NCI-H128 (cell line): ENCODE results near the gene AFAP1.

Experiments
- DNase-seq: peaks from one replicate; lab custom pipeline; 2025; ENCODE audit not compliant: unreplicated experiment; lab: John Stamatoyannopoulos, UW

Gene AFAP1

DNA sequence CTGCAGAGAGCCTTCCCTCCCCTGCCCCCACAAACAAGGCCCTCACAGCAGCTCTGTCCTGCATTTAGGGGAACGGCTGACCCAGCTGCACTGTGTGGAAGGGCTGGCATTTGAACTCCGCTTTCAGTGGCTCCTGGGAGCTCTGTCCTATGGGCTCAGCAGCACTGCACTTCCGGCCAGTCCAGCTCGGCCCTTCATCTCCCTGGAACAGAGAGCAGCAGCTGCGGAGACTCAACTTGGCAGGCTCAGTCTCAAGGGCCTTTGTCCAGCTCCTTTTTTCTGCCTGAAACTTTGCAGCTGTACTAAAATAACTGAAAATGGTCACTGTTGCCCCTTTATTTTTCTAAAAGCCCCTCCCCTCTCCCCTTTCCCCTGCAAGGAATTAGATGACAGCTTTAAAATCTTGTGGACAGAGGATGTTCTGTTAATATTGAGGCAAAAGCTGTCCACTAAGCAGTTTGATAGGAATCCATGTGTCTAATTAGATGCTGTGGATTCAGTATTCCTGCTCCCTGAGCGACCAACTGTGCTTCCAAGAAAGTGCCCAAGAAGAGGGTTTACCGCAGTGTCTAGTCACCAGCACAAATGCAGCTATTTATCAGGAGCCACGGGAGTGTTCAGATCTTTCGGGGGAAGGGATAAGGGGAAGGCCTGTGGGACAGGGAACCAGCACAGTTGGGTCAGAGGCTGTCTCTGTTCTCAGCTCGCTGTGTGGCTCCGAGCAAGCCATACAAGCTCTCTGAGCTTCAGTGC lies 133.1 kb downstream of the AFAP1 start:
- DNase-seq, result no peak

DNA sequence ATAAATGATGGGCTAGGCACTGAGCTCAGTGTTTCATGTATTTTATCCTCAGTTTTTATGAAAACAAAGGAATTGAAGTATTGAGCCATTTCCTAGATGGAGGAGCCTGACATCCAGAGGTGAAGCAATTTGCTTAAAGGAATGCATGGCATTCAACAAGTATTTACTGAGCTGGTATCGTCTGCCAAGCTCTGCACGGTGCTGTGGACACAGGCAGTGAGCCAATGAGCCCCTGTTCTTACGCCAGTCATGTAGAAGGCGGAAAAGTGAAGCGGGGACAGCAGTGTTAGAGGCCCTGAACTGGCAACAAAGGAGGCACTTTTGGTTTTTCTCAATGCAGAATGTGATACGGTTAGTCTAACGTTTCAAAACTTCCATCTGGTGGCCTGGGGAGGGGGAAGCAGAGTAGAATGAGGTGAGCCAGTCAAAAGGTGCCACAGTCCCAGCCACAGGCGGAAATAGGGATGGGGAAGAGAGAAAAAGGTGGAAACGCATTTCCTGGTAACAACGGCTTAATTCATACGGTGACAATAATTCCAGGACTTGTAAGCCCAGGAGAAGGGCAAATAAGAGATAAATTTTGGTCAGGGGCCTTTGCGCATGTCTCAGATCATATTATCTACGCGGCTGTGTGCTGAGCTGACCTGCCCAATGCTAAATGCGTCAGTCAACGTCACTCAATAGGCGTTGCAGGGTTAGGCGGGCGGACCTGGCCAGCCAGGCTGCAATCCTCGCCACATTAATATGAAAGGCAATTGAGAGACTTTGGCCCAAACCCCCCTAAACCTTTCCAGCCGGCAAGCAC lies 133.9 kb downstream of the AFAP1 start:
- no peak for DNase-seq

DNA sequence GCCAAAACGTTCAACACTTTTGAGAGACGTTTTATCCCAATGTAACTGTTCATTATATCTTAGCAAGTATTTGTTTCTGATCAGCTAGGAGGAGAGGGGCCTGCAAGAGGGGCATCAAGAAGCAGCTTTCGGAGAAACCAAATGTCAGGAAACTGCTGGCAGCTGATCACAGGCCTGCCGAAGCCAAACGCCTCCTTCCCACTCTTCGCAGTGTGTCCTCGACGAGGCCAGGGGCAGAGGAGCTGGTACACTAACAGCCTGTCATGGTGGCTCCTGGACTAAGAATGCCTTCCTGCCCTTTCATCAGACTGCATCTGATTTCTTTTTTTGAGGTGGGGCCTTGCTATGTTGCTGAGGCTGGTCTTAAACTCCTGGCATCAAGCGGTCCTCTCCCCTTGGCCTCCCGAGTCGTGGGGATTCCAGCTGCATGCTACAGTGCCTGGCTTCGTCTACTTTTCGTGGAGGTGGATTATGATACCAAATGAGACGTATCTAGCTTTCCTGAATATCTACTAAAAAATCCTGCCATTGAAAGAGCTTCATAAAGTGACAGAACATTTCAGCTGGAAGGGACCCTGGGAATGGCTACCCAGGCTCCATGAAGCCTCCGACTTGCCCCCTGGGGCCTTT lies 134.8 kb downstream of the AFAP1 start:
- no peak for DNase-seq

DNA sequence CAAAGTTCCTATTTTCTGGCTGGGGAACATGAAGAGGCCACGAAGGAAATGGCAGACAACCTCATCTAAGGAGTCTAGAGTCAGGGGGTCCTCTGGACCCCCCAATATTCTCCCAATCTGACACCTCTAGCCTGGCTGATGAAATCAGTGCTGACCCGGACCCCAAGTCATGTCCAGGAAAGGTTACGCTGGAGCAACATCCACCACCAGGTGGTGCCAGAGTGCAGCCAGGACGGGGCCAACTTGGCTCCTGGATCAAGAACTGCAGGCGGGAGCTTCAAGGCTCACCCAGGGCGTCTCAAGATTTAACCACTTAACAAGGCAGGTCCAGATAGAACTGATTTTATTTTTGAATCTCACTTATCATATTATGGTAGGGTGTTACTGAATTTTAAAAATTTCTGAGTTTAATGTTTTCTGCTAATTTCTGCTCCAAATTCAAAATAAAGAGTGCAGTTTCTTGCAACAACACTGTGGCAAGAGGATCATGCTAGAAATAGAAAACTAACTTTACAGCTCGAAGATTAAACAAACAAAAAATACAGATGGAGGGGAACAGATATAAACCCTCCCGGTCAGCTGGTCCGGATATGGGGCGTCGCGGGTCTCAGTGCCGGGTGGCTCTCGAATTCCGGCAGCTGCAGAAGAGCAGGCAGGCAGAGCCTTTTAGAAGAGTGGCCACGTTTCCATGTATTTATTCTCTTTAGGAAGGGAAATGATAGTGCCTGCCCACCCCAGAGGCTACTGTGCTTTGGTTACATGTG lies 135.5 kb downstream of the AFAP1 start:
- DNase-seq, result peak; percentile 38

DNA sequence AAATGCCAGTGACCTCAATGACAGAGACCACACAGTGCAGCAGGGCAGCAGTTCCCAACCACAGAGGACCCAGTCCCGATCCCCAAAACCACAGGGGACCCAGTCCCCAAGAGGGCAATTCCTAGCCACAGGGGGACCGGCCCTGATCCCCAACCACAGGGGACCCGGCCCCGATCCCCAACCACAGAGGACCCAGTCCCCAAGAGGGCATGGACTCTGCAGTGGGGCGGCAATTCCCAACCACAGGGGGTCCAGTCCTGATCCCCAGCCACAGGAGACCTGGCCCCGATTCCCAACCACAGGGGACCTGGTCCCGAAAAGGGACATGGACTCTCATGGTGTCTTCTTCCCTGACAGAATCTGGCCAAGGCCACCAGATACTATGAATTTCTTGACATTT lies 136.3 kb downstream of the AFAP1 start:
- no peak for DNase-seq

DNA sequence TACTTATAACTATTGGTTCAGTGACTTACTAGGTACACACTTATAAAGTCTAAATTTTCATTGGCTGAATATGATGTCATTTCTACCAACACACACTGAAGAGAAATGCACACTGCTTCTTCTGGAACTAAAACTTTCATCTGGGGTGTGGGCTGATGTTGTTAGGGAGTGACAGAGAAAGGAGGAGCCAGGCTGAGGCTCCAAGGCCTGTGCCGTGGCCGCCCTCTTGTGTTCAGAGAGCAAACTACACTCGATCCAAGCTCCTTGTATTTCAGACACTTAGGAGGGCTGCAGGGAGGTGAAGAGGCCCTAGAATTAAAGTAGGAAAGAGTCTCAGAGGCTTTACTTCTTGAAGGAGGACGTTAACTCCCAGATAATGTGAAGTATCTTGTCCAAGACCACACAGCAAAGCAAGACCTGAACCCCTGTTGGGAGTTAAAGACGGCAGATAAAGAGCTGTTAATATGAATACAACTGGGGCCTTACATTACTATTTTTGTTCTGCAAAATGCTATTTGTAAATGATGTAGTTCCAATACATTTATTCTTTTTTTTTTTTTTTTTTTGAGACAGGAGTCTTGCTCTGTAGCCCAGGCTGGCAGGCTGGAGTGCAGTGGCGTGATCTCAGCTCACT lies 137.5 kb downstream of the AFAP1 start:
- DNase-seq, result peak; percentile 45

DNA sequence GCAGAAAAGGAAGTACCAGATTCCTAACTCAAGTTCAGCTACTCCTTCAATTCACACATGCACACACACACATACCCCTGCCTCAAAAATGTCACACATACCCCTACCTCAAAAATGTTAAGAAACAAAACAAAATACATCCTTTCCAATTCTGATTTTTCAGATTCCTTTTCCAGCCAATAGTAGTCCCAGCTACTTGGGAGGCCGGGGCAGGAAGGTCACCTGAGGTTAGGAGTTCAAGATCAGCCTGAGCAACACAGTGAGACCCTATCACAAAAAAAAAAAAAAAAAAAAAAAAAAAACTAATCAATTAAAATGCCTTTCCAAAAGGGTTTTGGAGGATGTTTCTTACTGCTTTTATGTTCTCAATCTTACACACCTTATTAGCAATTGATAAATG lies 138.0 kb downstream of the AFAP1 start:
- DNase-seq, result no peak

DNA sequence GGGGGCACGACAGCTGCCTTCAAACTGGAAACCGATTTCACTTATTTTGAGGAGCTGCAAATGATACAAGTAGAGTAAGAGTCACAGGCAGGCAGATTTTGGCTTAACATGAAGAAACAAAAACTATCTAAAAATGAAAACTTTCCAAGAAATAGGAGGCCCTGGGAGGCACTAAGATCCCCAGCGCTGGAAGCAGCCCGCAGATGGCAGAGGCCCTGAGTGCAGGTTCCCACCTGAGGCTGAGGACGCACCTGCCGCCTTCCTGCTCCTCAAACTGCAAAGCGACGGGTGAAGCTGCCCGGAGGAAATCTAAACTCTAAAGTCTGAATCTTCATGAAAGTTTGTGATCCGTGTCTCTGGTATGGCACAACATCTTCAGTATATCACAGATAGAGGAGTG lies 138.7 kb downstream of the AFAP1 start:
- DNase-seq, result no peak

DNA sequence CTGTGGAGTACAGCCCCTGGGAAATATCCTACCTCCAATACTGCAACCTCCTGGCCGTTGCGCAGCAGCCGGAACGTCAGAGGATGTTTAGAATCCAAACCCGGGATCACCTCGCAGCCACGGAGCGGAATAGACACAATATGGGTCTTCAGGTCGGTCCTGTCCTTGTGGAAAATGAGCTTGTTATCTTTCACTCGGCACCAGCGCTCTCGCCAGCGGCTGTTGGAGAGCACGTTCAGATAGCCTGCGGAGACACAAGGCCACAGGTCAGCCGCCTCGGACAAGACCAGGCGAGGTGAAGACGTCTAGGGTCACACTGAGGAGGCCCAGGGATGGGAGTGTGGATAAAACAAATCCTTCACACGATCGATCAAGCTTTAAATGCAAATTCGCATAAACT lies 139.3 kb downstream of the AFAP1 start:
- no peak for DNase-seq

DNA sequence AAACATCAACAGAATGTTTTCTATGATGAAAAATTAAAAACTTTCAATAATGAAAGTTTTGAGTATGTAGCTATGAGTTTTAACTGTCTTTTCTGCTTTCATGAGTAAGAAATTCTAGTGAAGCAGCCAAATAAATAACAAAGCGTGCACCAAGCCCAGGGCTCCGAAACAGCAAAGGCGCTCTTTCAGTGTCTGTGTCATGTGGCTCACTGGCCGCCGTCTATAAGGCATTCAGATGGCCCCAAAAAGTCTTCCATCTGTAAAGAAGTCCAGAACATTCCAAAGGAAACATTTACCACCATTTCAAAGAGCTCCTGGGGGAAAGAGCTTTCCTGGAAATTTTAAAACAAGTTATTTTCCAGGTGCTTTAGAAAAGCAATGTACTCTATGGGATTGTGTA lies 139.9 kb downstream of the AFAP1 start:
- DNase-seq, result no peak

DNA sequence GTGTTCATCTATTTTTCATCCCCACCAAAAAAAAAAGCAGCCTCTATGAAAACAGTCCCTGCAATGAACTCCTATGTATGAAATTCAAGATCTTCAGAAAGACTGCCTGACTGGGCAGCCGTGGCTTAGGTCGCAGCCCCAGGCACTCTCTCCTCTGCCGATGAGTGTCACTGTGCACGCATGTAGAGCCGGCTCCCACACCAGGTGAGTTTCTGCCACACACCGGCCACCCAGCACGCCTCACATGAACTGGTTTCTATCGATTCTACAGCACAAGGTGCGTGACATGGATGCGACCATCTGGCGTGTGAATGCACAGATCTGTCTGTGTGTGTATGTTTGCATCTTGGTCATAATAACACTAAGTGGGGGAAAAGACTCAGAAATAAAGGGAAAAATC lies 140.4 kb downstream of the AFAP1 start:
- no peak for DNase-seq

DNA sequence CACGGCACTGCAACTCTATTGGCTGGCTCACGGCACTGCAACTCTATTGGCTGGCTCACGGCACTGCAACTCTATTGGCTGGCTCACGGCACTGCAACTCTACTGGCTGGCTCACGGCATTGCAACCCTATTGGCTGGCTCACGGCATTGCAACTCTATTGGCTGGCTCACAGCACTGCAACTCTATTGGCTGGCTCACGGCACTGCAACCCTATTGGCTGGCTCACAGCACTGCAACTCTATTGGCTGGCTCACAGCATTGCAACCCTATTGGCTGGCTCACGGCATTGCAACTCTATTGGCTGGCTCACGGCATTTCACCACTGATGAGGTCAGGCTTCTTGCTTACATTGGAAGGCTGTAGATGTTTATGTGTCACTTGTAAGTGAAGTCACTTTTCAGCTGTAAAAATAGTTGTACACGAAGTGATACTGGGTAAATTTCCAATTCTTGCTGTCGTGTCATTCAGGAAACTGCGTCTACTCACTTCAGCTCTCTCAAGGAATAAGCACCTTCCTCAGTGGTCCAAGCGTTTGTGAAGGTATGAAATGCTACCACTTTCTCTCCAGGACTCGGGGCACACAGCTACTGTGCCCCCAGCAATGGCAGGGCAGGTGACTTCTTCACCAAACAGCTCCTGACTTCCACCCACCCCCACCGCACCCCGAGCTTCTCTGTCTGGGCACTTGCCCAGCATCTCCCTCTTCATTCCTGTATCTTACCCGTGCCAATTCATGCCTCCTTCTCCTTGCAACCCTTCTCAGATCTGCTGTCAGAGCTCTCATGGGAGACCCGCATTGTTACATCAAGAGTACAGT lies 141.3 kb downstream of the AFAP1 start:
- no peak for DNase-seq

DNA sequence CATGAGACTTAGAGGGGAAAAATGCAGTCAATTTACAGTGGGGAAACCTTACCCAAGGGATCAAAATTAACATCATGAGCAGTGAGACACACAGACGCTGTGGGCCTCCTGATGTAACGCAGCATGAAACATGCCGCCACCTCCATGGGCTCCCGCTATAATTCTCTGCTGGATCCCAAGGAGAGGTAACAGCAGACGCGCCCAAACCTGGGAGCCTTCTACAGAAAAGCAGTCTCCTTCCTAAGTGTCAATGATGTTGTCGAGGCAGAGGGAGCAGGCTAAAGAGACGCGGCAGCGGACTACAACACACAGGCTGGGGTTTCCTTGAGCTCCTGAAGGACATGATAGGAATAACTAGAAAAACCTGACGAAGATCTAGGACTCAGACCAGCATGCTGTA lies 142.3 kb downstream of the AFAP1 start:
- no peak for DNase-seq

DNA sequence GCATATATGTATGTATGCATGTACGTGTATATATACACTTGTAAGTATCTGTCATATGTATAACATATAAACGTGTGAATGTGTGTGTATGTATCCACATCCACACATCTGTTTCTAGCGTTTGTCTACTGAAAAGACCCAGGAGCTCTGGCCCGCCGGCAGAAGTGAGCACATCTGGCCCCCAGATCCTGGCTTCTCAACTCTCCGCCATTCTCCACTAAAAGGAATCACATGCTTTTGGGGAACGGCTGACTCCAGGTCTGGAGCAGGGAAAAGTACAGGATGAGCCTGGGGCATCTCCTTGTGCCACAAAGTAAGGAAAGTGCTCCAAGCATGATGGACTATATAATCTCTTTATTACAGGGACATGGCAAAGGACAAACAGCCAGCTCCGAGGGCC lies 143.7 kb downstream of the AFAP1 start:
- DNase-seq, result no peak

DNA sequence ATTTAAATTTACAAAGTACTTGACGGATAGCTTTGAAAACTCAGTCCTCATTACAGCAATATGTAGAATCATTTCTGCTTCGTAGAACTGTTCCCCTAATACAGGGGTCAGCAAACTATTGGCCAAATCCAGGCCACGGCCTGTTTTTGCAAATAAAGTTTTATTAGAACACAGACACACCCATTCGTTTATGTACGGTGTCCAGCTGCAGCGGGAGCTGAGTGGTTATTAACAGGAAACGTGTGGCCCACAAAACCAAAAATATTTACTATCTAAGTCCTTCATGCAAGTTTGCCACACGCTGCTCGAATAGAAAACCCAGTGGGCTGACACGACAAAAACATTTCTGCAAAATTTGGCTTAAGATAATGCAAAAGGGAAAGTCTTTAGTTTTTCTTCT lies 146.5 kb downstream of the AFAP1 start:
- no peak for DNase-seq

DNA sequence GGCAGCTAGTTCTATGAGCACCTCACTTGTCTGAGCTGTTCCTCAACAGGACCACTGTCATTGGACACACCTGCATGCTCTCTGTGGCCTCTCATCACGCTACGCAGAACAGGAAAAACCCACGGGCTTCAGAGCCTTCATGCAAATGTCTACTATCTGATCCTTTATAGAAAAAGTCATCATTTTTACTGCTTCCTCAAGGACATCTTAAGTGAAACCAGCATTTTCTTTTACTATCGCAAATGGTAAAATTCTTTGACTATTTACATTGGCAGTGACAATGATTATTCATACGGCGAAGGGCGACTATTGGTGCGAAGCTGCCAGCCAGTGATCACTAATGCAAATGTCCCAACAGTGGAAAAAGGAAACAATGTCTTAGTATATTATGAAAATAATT lies 147.0 kb downstream of the AFAP1 start:
- no peak for DNase-seq

DNA sequence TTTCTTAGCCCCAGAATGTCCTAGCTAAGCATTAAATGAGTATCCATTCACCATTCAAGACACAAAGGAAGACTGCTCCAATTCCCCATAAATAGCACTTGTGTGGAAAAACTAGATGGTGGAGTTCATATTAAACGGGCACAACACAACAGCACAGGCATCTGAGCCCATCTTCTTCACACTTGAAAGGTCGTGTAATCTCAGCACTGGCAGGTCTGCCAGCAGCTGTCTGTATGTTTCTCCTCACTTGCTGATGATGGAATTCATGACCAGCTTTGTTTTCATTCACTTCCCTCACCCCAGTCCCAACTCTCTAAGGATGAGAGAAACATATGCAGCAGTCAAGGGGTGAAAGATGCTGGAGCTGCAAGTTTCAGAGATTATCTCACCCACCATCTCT lies 148.7 kb downstream of the AFAP1 start:
- DNase-seq, result no peak

DNA sequence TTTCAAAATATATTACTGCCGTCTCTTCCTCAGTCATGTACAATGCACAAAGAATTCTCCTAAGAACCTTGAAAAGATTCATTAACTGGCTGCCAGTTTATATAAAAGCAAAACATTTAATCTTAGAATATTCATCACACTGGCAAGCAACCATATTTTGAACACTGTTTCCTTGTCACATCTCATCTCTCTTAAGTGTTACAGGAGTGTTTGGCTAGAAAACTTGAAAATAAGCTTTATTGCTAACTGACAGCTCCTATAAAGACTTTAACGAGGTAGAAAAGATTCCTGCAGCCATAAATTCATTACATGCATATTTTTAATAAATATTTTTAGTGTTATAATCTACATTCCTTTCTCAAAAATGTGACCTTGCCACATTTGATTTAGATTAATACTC lies 149.6 kb downstream of the AFAP1 start:
- no peak for DNase-seq

DNA sequence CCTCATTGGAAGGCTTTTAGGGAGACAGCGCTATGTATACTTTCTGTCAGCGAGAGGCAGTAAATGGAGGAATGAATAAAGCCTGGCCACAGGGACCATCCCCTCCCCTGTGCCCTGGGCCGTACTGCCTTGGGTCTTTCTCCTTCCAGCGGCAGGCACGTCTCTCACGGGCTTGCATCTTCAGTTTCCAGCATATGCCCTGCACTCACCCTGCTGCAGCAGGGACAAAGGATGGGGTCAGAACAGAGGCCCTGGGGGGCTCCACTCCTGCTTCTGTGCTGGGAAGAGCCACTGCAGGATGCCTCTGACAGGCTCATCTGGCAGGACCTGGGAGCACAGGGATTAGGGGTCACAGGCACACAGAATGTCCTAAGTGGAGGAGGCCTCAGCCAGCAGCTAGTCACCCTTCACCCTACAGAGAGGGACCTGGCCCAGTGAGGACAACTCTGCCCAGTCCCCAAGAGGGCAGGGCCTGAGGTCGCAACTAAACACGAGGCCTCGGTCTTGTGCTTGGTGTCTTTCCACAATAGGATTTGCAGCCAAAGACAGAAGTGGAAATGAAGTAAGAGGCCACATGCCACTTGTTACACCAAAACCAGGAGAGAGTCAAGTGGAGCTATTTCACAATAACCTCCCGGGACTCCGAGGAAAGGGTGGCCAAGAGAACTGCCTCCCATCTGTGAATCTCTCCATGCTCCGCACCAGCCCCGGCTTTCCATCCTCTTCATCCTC lies 150.8 kb downstream of the AFAP1 start:
- no peak for DNase-seq
